GM12873 (cell line): Measurements from ENCODE around the gene NEURL3.

Source experiments
- CTCF ChIP-seq: IDR thresholded peaks from 2 replicates; pipeline ENCODE4 v1.5.1; 2012; ENCODE audit warnings: low read depth, mild to moderate bottlenecking, moderate library complexity, low read length, control low read depth; ENCODE audit not compliant: insufficient read depth; ENCODE audit errors: missing control alignments

The NEURL3 gene

GRCh38 chr2:96550787-96551604 lies 45.8 kb upstream of the NEURL3 start:
- TF ChIP-seq CTCF, result no peak

GRCh38 chr2:96549967-96550786 lies 45.0 kb upstream of the NEURL3 start:
- peak; percentile 47 for TF ChIP-seq CTCF

GRCh38 chr2:96549466-96549785 lies 44.3 kb upstream of the NEURL3 start:
- no peak for TF ChIP-seq CTCF

- TF ChIP-seq CTCF, result no peak
These were observed 43.7 kb upstream of the NEURL3 start for GRCh38 chr2:96548558-96549465.

- no peak for TF ChIP-seq CTCF
These were observed 42.6 kb upstream of the NEURL3 start for GRCh38 chr2:96547731-96548171.

- no peak for TF ChIP-seq CTCF
These were observed 42.1 kb upstream of the NEURL3 start for GRCh38 chr2:96547203-96547641.
